ENCODE data around the gene EFNA1.

- TF ChIP-seq CTCF (IDR thresholded peaks at IDR 0.05), result no peak
- TF ChIP-seq EZH2 (IDR thresholded peaks at IDR 0.05), result no peak
- TF ChIP-seq EZH2phosphoT487 (IDR thresholded peaks at IDR 0.05), result no peak
Observed at GRCh38 chr1:155178441-155179111, 50.9 kb downstream of the EFNA1 start.

All from neural progenitor cell (in vitro differentiated cells).